Mesendoderm (in vitro differentiated cells): Measurements from ENCODE around the gene PPP1R13B.

Experiments
- DNase-seq: peaks from one replicate; pipeline ENCODE4 v3.0.0; 2013
- H2AK5ac ChIP-seq: 2 replicates; pipeline ENCODE4 v1.6.1; 2013; ENCODE audit warnings: low read length, inconsistent platforms
- H2BK120ac ChIP-seq: 2 replicates; pipeline ENCODE4 v1.6.1; 2013; ENCODE audit warnings: low read depth, mild to moderate bottlenecking, low read length, moderate library complexity, mixed read lengths
- H2BK15ac ChIP-seq: replicated peaks from 2 replicates; pipeline ENCODE4 v1.6.1; 2013; ENCODE audit warnings: low read depth, mild to moderate bottlenecking, moderate library complexity
- H2BK5ac ChIP-seq: 2 replicates; pipeline ENCODE4 v1.6.1; 2013; ENCODE audit warnings: low read length, inconsistent platforms
- H3K18ac ChIP-seq: 2 replicates; pipeline ENCODE4 v1.6.1; 2013; ENCODE audit warnings: mild to moderate bottlenecking, low read length, mixed read lengths
- H3K23ac ChIP-seq: one replicate; pipeline ENCODE4 v1.6.1; 2013; ENCODE audit warnings: low read length
- H3K27ac ChIP-seq: 2 replicates; pipeline ENCODE4 v1.5.1; 2013; ENCODE audit warnings: low read depth, mild to moderate bottlenecking, inconsistent platforms, low read length, moderate library complexity
- H3K27me3 ChIP-seq: 2 replicates; pipeline ENCODE4 v1.6.1; 2013; ENCODE audit warnings: low read length, control low read depth, mild to moderate bottlenecking, inconsistent platforms; ENCODE audit not compliant: insufficient read depth, poor library complexity
- H3K36me3 ChIP-seq: 2 replicates; pipeline ENCODE4 v1.6.1; 2013; ENCODE audit warnings: low read length, inconsistent platforms; ENCODE audit not compliant: control insufficient read depth, insufficient read depth
- H3K4ac ChIP-seq: one replicate; pipeline ENCODE4 v1.6.1; 2013; ENCODE audit warnings: low read depth, mild to moderate bottlenecking, low read length, moderate library complexity
- H3K4me1 ChIP-seq: 2 replicates; pipeline ENCODE4 v1.6.1; 2013; ENCODE audit warnings: low read depth, low read length, inconsistent platforms; ENCODE audit not compliant: control insufficient read depth
- H3K4me2 ChIP-seq: 2 replicates; pipeline ENCODE4 v1.6.1; 2013; ENCODE audit warnings: low read length
- H3K4me3 ChIP-seq: 2 replicates; pipeline ENCODE4 v1.5.1; 2013; ENCODE audit warnings: mild to moderate bottlenecking, low read length
- H3K56ac ChIP-seq: one replicate; pipeline ENCODE4 v1.6.1; 2013; ENCODE audit warnings: low read length
- H3K79me1 ChIP-seq: 2 replicates; pipeline ENCODE4 v1.6.1; 2013; ENCODE audit warnings: low read length, inconsistent platforms
- H3K79me2 ChIP-seq: 2 replicates; pipeline ENCODE4 v1.6.1; 2013; ENCODE audit warnings: mild to moderate bottlenecking, low read length; ENCODE audit not compliant: control insufficient read depth, insufficient read depth
- H3K9ac ChIP-seq: 2 replicates; pipeline ENCODE4 v1.6.1; 2013; ENCODE audit warnings: low read length, inconsistent platforms
- H4K5ac ChIP-seq: one replicate; pipeline ENCODE4 v1.6.1; 2013; ENCODE audit warnings: low read length
- H4K8ac ChIP-seq: one replicate; pipeline ENCODE4 v1.6.1; 2013; ENCODE audit warnings: low read depth, mild to moderate bottlenecking, control low read depth, low read length, moderate library complexity
- WGBS: extraction: QIAGEN DNeasy Blood & Tissue Kit; methylation state at CpG from one replicate; pipeline ENCODE4 v1.1.7; 2013; ENCODE audit warnings: low lambda C conversion rate, missing lambda C conversion rate; ENCODE audit not compliant: insufficient coverage; ENCODE audit errors: extremely low coverage; 5-methylcytosine and 5-hydroxymethylcytosine counted together

The PPP1R13B gene

DNA sequence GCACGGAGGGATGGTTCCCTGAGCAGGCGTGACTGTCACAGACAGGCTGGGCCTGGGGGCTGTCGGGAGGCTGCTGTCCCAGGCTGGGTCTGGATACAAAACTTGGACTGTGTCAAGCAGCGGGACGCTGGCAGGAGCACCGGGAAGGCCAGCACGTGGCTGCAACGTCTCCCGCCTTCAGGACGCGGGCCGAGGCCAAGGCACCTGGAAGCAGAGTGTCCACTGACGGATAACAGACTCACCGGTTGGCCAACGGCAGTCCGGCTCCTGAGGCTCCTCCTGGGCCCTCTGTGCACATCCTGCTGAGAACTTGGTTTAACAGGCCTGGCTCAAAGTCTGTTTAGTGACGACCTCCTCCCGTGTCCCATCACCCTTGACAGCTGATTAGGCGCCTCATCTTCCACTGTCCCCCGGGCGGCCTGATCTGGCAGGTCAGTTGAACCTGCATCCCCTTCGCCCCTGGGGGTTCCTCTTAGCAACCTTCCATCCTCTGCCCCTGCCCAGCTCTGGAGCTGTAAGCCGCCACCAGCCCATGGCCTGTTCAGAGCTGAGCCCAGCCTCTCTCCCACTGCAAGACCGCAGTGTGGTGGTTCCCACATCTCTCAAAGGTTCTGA lies 134.6 kb downstream of the PPP1R13B start:
- Histone ChIP-seq H2AK5ac (no peak overlapping the region), H3K4me2 (no peak overlapping the region), H4K5ac (no peak overlapping the region), H3K79me2 (peaks cover 17% of the 10 kb centered on the region), H4K8ac (no peak overlapping the region), H3K4me1 (peaks cover 3% of the 10 kb centered on the region), H3K56ac (peak overlapping the region; percentile 6), H3K18ac (no peak overlapping the region), H3K9ac (no peak overlapping the region), H3K79me1 (peaks cover 15% of the 10 kb centered on the region), H3K4me3 (no peak overlapping the region), H2BK120ac (no peak overlapping the region), H3K27ac (no peak overlapping the region), H3K36me3 (peaks cover 5% of the 10 kb centered on the region), H2BK15ac (no peak overlapping the region), H2BK5ac (no peak overlapping the region), H3K23ac (no peak overlapping the region), H3K4ac (no peak overlapping the region), H3K27me3 (no peaks in the 10 kb centered on the region)
- WGBS = no CpG with 5 or more reads among the region's 24 CpGs
- DNase-seq = no peak

DNA sequence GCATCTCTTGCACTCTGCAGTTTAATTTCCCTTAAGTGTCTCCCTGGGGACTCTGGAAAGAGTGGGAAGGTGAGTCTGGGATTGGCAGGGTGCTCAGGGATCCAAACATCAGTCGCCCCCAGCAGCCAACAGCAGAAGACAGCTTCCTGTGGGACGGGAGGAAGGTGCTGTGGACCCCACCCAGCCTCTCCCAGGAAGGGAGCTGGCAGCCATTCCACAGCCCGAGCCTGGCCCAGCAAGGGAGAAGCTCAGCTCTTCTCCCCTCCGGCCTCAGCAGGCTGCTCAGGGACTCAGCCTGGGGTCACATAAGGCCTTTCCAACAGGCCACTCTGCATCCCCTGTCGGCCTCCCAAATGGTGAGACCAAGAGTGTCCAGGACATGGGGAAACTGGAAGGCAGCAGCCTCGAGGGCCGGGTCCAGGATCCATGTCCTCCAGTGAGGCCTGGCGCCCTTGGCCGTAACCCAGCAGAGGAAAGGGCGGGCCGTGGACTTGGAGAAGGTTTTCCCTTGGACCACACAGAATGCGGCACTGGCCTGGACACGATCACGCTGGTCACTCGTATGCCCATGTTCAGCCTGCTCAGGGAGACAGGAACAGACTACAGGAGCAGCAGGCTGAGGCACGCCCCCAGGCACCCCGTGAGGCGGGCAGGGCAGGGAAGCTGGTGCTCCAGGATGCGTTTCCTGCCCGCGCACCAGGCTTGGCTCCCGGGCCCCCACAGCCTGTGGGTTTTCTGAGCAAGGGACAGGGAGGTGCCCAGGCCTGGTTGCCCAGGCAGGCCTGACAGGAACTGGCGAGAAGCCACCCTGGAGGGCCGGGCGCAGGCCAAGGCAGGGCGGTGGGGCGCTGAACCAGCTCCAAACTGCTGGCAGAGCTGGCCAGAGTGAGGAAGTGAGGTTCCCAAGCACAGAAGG lies 135.6 kb downstream of the PPP1R13B start:
- Histone ChIP-seq H4K8ac (no peak overlapping the region), H3K27me3 (no peaks in the 10 kb centered on the region), H3K4me2 (no peak overlapping the region), H3K4me3 (no peak overlapping the region), H3K79me2 (peaks cover 13% of the 10 kb centered on the region), H3K23ac (no peak overlapping the region), H3K9ac (no peak overlapping the region), H3K4ac (no peak overlapping the region), H3K27ac (no peak overlapping the region), H2BK120ac (no peak overlapping the region), H2BK5ac (no peak overlapping the region), H2AK5ac (no peak overlapping the region), H3K56ac (peak overlapping the region; percentile 25), H3K36me3 (peaks cover 5% of the 10 kb centered on the region), H3K79me1 (peaks cover 10% of the 10 kb centered on the region), H3K4me1 (peaks cover 3% of the 10 kb centered on the region), H2BK15ac (no peak overlapping the region), H3K18ac (no peak overlapping the region), H4K5ac (no peak overlapping the region)
- no CpG with 5 or more reads among the region's 27 CpGs for WGBS
- DNase-seq = no peak

DNA sequence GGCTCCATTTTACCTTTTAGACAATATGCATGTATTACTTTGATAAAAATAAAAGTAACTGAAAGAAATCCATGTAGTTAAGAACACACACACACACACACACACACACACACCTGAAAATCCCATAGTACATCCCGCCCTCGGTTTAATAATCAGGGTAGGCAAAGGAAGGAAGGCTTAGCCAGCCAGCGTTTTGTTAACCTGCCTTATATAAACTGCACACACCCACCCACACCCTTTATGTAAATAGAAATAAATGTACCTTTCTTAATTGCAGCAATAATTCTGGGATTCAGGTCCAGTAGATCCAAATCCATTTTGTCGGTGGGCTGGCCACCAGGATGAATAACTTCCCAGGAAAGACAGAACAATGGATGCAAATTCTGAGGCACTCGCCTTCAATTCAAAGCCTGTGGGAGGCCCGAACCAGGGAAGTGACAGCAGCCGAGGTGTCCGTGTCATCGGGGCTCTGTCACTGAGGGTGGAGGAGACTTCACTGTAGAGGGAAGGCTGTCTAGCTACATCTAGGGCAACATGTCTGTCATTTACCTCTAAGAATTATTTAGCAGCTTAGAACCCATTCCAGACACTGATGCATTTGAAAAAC lies 136.5 kb downstream of the PPP1R13B start:
- Histone ChIP-seq H3K56ac (no peak overlapping the region), H3K18ac (no peak overlapping the region), H4K5ac (no peak overlapping the region), H2BK120ac (no peak overlapping the region), H4K8ac (no peak overlapping the region), H3K36me3 (peaks cover 5% of the 10 kb centered on the region), H3K79me1 (peaks cover 8% of the 10 kb centered on the region), H2BK15ac (no peak overlapping the region), H3K79me2 (peaks cover 6% of the 10 kb centered on the region), H3K23ac (no peak overlapping the region), H3K27me3 (no peaks in the 10 kb centered on the region), H3K4me2 (no peak overlapping the region), H2AK5ac (no peak overlapping the region), H3K4me1 (peaks cover 3% of the 10 kb centered on the region), H3K27ac (no peak overlapping the region), H2BK5ac (no peak overlapping the region), H3K4ac (no peak overlapping the region), H3K9ac (no peak overlapping the region), H3K4me3 (no peak overlapping the region)
- no CpG with 5 or more reads among the region's 9 CpGs for WGBS
- DNase-seq = peak; percentile 58

DNA sequence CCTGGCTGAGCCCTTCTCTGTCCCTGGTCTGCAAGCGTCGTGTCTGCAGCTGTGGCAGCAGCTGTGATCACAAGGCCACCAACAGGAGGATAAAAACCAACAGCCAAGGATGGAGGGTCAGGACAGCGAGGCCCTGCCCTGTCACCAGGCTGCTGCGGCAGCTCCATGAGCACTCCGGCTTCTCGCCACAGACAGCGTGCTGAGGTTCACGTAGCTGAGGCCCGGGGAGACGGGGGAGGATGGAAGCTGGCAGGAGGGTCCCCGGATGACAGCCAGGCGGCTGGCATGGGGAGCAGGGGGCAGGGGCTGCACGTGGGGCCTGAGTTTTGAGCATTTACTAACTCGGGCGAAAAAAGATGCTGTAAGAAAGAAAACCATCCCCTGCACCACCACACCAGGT lies 137.6 kb downstream of the PPP1R13B start:
- Histone ChIP-seq H3K27ac (no peak overlapping the region), H2BK5ac (no peak overlapping the region), H3K23ac (no peak overlapping the region), H3K9ac (no peak overlapping the region), H3K79me1 (peaks cover 8% of the 10 kb centered on the region), H3K18ac (no peak overlapping the region), H3K4me2 (no peak overlapping the region), H4K8ac (no peak overlapping the region), H2BK15ac (no peak overlapping the region), H3K4me3 (no peak overlapping the region), H3K4ac (no peak overlapping the region), H3K79me2 (peaks cover 6% of the 10 kb centered on the region), H3K4me1 (peaks cover 3% of the 10 kb centered on the region), H3K56ac (no peak overlapping the region), H3K36me3 (peaks cover 5% of the 10 kb centered on the region), H3K27me3 (no peaks in the 10 kb centered on the region), H2AK5ac (no peak overlapping the region), H2BK120ac (no peak overlapping the region), H4K5ac (no peak overlapping the region)
- DNase-seq = no peak
- WGBS = no CpG with 5 or more reads among the region's 15 CpGs

DNA sequence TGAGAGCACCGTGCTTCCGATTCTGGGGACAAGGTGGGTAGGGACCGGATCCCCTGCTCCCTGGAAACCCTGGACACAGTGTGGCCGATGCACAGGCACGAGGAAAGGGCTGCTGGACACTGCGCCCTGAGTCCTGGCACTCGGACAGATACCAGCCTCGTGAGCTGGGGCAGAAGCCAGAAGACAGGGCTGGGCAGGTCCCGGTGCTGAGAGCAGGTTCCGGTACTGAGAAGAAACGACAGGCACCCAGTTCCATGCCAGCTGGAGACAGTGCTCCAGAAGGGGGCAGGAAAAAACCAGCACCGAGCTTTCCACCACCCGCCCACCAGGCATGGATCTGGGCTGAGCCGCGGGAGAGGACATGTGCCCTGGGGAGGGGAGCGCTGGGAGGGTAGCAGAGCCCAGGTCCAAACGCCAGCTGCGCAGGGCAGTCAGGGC lies 138.6 kb downstream of the PPP1R13B start:
- Histone ChIP-seq H3K36me3 (peaks cover 7% of the 10 kb centered on the region), H3K18ac (no peak overlapping the region), H4K5ac (no peak overlapping the region), H3K4me1 (peaks cover 3% of the 10 kb centered on the region), H3K4me3 (no peak overlapping the region), H3K23ac (no peak overlapping the region), H2AK5ac (no peak overlapping the region), H3K56ac (no peak overlapping the region), H3K27me3 (no peaks in the 10 kb centered on the region), H2BK15ac (no peak overlapping the region), H2BK120ac (no peak overlapping the region), H3K9ac (no peak overlapping the region), H3K79me2 (peaks cover 2% of the 10 kb centered on the region), H3K4ac (no peak overlapping the region), H3K79me1 (peaks cover 5% of the 10 kb centered on the region), H3K27ac (no peak overlapping the region), H2BK5ac (no peak overlapping the region), H4K8ac (no peak overlapping the region), H3K4me2 (no peak overlapping the region)
- WGBS = no CpG with 5 or more reads among the region's 18 CpGs
- no peak for DNase-seq
